Kidney epithelial cell (primary cell): Measurements from ENCODE around the gene GAREM1. TPM values are rescaled to one million over a fixed set of nuclear protein-coding genes. Genes with fewer than 3 reads are reported as not detected.

Experiments
- DNase-seq: peaks from one replicate; pipeline ENCODE4 v3.0.0-alpha.2; 2010; ENCODE audit warnings: low read depth
- H3K27me3 ChIP-seq: 2 replicates; pipeline ENCODE4 v1.6.0; 2011; ENCODE audit warnings: low read length; ENCODE audit not compliant: control insufficient read depth, insufficient read depth
- H3K36me3 ChIP-seq: 2 replicates; pipeline ENCODE4 v1.5.1; 2011; ENCODE audit warnings: low read length; ENCODE audit not compliant: control insufficient read depth, insufficient read depth
- H3K4me3 ChIP-seq: 2 replicates; pipeline ENCODE4 v1.5.1; 2011; ENCODE audit warnings: low read depth, mild to moderate bottlenecking, control low read depth, low read length
- CTCF ChIP-seq: IDR thresholded peaks from 2 replicates; pipeline ENCODE4 v1.5.1; 2011; ENCODE audit warnings: mild to moderate bottlenecking, moderate library complexity, low read length, control low read depth, inconsistent platforms; ENCODE audit not compliant: insufficient read depth, poor library complexity, severe bottlenecking
- total RNA-seq: library from RNA; depleted of rRNA; stranded (reverse); fragments of >200 nt; gene quantifications from 2 replicates; pipeline ENCODE4 v1.2.3, GENCODE V29; 2015

Gene GAREM1
- total RNA-seq, 1 donor from 2014 or later = 2.9 TPM

GRCh38 chr18:32317651-32318050 is 153.0 kb downstream of the GAREM1 start:
- H3K4me3 ChIP-seq = no peak overlapping the region
- H3K27me3 ChIP-seq = no peaks in the 10 kb centered on the region
- TF ChIP-seq CTCF = no peak
- H3K36me3 ChIP-seq = no peaks in the 10 kb centered on the region
- DNase-seq = no peak

- no peak for DNase-seq
- H3K27me3 ChIP-seq = no peaks in the 10 kb centered on the region
- no peak overlapping the region for H3K4me3 ChIP-seq
These were observed 154.8 kb downstream of the GAREM1 start for GRCh38 chr18:32315881-32316280.

GRCh38 chr18:32310774-32311173 is 159.9 kb downstream of the GAREM1 start:
- no peak for TF ChIP-seq CTCF
- Histone ChIP-seq H3K27me3 (no peaks in the 10 kb centered on the region), H3K4me3 (no peak overlapping the region), H3K36me3 (no peaks in the 10 kb centered on the region)
- DNase-seq = no peak

More at GRCh38 chr18:32315881-32316280, 154.8 kb downstream of the GAREM1 start:
- no peak for TF ChIP-seq CTCF
- H3K36me3 ChIP-seq = no peaks in the 10 kb centered on the region

DNA sequence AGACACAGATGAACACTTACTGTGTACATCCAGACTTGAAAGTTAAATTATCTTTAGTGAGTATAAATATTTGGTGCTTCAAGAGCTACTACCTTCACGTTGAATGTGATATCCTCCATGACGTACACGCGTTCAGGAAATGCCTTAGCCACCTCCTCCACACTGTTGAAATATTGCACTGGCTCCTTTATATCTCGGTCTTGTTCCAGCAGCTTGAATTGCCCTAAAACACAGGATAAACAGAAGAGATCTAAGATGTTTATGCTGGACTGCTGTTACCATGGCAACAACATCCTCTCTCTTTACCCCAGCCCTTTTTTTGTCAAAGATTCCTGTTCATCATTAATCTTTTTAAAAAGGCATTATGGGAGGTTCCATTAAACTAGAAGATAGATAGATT is 160.6 kb downstream of the GAREM1 start:
- TF ChIP-seq CTCF = no peak
- DNase-seq = no peak
- Histone ChIP-seq H3K36me3 (no peaks in the 10 kb centered on the region), H3K4me3 (no peak overlapping the region), H3K27me3 (no peaks in the 10 kb centered on the region)

DNA sequence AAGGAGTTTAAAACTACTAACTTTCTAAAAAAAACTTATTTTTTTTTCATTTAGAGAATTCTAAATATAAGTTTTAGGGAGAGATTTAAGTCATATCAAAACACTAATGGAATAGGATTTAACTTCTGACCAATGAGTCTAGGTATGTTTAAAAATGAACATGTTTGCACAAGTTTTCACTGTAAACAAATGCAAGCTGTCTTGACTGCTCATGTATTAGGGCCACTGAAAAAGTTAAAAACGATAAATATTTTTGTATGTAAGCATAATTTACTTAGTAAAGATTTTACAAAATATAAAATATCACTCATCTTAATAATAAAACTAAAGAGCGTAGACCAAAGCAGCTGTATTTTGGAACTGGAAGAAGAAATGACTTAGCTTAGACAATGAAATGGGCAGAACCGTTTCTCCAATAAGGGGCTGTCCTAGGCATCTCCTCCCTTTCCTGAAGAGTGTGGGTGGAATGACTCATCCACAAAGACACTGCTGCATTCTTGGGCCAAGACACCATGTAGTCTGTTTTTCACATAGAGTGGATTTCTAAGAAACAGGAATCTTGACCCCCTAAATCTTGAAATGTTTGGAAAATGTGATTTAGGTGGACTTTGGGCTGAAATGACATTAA is 162.1 kb downstream of the GAREM1 start:
- Histone ChIP-seq H3K36me3 (no peaks in the 10 kb centered on the region), H3K4me3 (no peak overlapping the region), H3K27me3 (no peaks in the 10 kb centered on the region)
- peak; percentile 54 for DNase-seq
- no peak for TF ChIP-seq CTCF

GRCh38 chr18:32303400-32303799 is 167.3 kb downstream of the GAREM1 start:
- no peak for DNase-seq

More at GRCh38 chr18:32303400-32303799, 167.3 kb downstream of the GAREM1 start:
- no peak for TF ChIP-seq CTCF
- no peaks in the 10 kb centered on the region for H3K36me3 ChIP-seq
- H3K27me3 ChIP-seq = no peaks in the 10 kb centered on the region
- no peak overlapping the region for H3K4me3 ChIP-seq
